HG02623 (cell line): ENCODE results near the gene RECK.

Source experiments
- ATAC-seq: cut with Tn5 transposase; IDR thresholded peaks from one replicate; pipeline ENCODE4 v1.9.1; 2021; ENCODE audit warnings: moderate library complexity; ENCODE audit not compliant: unreplicated experiment

The RECK gene

GRCh38 chr9:36023260-36024048 lies 13.3 kb upstream of the RECK start:
- no peak for ATAC-seq

GRCh38 chr9:36025746-36026145 lies 11.0 kb upstream of the RECK start:
- ATAC-seq = no peak

- no peak for ATAC-seq
Measured at GRCh38 chr9:36029202-36029601, 7.5 kb upstream of the RECK start.

GRCh38 chr9:36029765-36030528 lies 6.8 kb upstream of the RECK start:
- no peak for ATAC-seq

DNA sequence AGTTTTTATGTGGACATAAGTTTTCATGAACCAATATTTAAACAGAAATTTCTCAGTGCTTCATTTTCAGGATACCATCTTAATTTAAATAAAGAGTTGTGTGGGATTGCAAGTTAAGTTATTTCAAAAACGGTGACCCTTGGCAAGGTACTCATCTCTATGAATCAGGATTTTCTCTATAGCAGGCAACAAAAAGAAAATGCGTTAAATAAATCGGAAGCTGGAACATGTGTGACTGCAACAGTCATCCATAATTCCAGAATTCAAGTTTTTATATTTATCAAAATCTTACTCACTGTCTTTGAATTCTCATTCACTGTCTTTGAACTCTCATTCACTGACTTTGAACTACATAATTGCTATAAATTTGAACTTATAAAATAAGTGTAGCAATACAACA lies 5.8 kb upstream of the RECK start:
- ATAC-seq = no peak

- no peak for ATAC-seq
Measured at GRCh38 chr9:36031774-36032555, 4.7 kb upstream of the RECK start.

DNA sequence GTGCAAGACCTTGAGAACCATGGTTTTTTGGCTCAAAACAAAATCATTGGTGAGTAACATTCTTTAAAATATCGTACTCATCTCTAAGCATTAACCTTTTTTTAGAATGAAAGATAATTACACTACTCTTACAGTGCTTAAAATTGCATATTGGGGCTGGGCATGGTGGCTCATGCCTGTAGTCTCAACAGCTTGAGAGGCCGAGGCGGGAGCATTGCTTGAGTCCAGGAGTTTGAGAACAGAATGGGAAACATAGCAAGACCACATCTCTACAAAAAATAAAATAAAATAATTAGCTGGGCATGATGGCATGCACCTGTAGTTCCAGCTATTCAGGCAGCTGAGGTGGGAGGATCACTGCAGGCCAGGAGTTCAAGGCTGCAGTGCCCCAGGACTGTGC lies 2.9 kb upstream of the RECK start:
- no peak for ATAC-seq

DNA sequence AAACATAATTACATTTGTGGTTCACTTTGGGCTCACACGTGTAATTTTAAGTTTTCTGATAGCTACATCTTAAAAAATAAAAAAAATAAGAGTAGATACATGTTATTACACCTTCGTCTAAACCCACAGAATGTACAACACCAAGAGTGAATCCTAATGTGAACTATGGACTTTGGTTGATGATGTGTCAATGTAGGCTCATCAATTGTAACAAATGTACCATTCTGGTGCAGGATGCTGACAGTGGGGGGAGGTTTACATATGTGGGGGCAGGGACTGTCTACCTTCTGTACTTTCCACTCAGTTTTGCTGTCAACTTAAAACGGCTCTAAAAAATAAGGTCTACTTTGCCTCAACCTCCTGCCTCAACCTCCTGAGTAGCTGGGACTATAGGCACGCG lies 2.5 kb upstream of the RECK start:
- no peak for ATAC-seq

- ATAC-seq = no peak
Measured at GRCh38 chr9:36035006-36035405, 1.7 kb upstream of the RECK start.

DNA sequence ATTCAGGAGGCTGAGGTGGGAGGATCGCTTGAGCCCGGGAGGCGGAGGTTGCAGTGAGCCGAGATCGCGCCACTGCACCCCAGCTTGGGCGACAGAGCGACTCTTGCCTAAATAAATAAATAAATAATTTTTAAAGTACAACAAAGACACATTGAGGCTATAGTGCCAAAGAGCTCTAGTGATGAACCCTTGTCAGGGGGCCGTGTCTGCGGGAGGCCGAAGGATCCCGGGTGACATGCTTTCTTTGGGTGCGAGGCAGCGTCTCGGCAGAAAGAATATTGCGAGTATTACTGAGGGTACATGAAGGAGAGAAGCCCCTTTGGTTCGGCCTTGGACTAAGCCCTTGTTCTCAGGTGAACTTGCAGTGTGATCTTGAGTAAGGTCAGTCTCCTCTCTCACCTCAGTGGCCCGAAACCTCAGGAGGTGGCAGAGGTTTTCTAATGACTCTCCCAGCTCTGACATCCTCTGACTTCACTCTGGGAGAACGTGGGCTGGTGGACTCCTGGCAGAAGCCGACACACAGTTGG lies 397 bp upstream of the RECK start:
- no peak for ATAC-seq

GRCh38 chr9:36037549-36038122 lies 923 bp downstream of the RECK start:
- ATAC-seq = no peak

DNA sequence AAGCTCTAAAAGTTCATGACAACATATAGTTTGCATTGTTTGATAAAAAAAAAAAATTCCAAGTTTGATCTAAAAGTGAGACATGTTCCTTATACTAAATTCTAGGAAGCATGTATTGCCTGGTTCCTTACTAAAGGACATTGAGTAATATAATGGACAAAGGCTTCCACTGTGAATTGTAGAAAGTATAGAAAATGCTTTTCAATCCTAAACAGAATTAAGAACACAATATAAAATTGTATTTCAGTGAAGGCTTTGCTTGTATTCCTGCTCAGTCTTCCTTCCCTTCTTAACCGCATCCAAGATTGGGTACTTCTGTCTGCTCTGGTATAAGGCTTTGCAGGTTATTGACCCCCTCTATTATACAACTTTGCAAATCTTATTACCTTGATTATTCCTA lies 2.4 kb downstream of the RECK start:
- no peak for ATAC-seq

GRCh38 chr9:36039696-36040095 lies 3.0 kb downstream of the RECK start:
- no peak for ATAC-seq

DNA sequence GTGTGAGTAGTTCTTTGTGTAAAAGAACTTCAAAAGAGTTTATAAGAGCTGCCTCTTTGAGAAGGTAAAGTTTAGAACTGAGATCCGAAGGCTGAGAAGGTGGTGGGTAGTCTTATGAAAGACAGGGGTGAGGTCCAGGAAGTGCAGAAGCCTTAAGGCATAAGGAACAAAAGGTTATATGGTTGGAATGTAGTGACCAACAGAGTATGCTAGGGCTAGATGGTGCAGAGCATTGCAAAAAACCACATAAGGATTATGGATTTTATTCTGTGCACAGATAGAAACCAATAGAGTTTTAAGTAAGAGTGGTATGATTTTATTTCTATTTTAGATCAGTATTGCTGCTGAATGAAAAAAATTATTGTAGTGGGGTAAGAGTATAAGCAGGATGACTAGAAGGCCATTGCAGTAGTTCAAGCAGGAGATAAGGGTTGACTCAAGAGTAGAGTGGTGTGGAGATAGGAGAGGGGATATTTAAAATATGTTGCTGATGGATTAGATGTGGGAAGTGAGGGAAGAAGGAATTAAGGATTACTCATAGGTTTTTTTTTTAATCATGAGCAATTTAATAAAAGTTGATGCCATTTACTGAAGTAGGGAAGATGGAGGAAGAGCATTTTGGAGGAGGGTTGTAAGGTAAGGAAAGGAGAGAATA lies 3.7 kb downstream of the RECK start:
- ATAC-seq = no peak

DNA sequence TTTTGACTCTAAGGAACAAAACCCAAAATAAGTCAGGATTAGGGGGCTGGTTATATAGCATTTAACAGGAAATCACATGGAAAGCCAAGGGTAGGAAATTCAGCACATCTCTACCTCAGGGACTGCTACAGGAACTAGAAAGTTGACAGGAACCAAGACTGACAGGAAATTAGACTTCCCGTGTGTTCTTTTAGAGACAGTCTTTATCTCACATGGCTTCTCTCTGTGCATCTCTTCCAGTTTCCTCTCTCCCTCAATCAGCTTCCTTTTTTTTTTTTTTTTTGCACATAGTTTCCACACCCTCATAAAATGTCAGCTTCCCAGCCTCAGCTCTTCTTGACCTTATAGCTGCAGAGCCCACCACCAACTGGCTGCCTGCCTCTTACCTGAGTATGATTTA lies 4.8 kb downstream of the RECK start:
- no peak for ATAC-seq

GRCh38 chr9:36045610-36046009 lies 8.9 kb downstream of the RECK start:
- no peak for ATAC-seq

DNA sequence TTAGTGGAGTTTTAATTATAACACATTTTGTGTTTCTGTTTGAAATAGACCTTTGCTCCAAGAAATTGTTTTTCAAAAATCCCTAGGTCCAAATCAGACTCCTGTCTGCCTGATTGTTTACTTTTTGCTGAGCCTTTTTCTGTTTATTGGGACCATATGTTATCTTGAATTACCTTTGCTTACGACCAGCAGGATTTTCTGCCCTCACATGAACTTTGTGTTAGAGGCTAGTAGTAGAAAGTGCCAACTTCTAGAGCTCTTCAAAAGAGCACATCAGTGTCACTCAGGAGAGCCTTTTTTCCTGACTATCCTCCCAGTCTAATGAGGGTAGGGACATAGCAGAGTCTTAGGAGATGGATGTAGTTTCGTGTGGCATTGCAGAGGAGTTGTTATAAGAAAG lies 10.2 kb downstream of the RECK start:
- ATAC-seq = no peak

DNA sequence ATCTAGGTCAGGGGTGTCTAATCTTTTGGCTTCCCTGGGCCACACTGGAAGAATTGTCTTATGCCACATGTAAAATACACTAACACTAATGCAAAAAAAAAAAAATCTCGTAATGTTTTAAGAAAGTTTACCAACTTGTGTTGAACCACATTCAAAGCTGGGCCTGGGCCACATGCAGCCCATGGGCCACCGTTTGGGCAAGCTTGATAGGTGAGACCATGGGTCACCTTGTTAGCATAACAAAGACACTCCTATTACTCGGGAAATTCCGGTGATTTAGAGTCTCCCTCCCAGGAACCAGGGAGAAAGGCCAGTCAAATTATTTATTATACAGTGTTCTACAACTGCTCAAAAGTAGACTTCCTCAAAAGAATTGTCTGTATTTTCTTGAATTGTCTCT lies 12.7 kb downstream of the RECK start:
- ATAC-seq = no peak

- ATAC-seq = no peak
Measured at GRCh38 chr9:36050476-36050875, 13.8 kb downstream of the RECK start.

- no peak for ATAC-seq
Measured at GRCh38 chr9:36051317-36051716, 14.6 kb downstream of the RECK start.

DNA sequence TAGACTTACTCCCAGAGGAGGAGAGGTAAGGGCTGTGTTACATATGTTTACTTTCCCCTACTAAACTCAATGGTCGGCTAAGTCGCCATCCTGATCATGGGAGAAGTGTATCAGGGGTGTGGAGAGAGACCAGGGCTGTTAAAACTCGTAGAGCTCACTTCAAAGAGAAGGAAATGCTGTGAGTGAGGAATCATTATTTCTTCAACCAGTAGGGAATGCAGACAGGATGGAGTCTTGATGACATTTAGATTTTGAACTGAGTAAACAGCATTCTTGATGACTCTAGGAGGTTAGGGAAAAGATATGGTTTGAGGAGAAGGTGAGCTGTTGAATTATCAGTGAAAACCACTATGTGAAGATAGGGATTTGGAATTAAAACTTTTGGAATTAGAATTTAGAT lies 17.3 kb downstream of the RECK start:
- ATAC-seq = no peak
